ENCODE measurements around the gene SLC25A51.

DNA sequence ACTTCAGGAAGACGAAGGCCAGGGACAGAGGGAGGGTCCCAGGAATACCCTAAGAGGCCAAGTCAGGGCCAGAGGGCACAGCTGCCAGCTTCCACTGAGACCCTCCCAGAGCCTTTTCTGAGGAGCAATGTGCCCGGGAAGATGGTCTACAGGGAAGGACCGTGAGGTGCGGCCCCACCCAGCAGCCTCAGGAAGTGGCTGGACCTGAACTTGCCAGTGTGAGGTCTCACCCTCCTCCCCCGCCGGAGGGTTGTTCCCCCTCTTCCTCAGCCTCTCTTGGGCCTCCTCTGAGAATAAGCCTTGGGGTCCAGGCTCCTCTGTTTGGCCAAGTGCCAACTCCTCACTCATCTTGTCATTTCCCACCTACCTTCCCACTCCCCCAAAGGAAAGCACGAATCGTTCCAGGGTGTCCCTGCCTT, 13.4 kb upstream of the SLC25A51 start:
- TF ChIP-seq ZC3H10 (CRISPR knock-in tag; IDR thresholded peaks at IDR 0.05) (no peak), ISL1 (CRISPR knock-in tag; IDR thresholded peaks at IDR 0.05) (no peak), ZFP3 (CRISPR knock-in tag; IDR thresholded peaks at IDR 0.05) (no peak), ESRRG (CRISPR knock-in tag; IDR thresholded peaks at IDR 0.05) (no peak)

All from SK-N-SH treated with all-trans-retinoic acid at 6 μM for 48 hours (cell line).